HEK293 (cell line): ENCODE measurements around the gene CBY1.
A peak's percentile ranks its signal among the peaks of the same experiment; 100 is the strongest.

Source experiments
- HOXC10 ChIP-seq: sonication (generic); formaldehyde crosslinking; IDR thresholded peaks from 2 replicates; pipeline ENCODE4 v1.8.1; 2023; ENCODE audit warnings: mild to moderate bottlenecking, missing genetic modification reagents
- MZF1 ChIP-seq: fragments of 450-650 bp; formaldehyde crosslinking; IDR thresholded peaks from 2 replicates; pipeline ENCODE4 v1.5.1; 2017; ENCODE audit warnings: missing biosample characterization, missing genetic modification characterization, borderline replicate concordance
- OSR2 ChIP-seq: fragments of 450-650 bp; formaldehyde crosslinking; IDR thresholded peaks from 2 replicates; pipeline ENCODE4 v1.5.1; 2016; ENCODE audit warnings: missing biosample characterization, missing genetic modification characterization
- OVOL3 ChIP-seq: fragments of 450-650 bp; formaldehyde crosslinking; IDR thresholded peaks from 2 replicates; pipeline ENCODE4 v1.5.1; 2016; ENCODE audit warnings: missing biosample characterization, missing genetic modification characterization
- TRIM28 ChIP-seq: IDR thresholded peaks from 2 replicates; pipeline ENCODE4 v1.6.1; 2011; ENCODE audit warnings: low read length, control low read depth, borderline replicate concordance
- ZBTB21 ChIP-seq: fragments of 450-650 bp; formaldehyde crosslinking; IDR thresholded peaks from 2 replicates; pipeline ENCODE4 v1.5.1; 2017; ENCODE audit warnings: missing biosample characterization, missing genetic modification characterization
- ZBTB44 ChIP-seq: fragments of 450-650 bp; IDR thresholded peaks from 2 replicates; pipeline ENCODE4 v1.5.1; 2018; ENCODE audit warnings: missing biosample characterization, mild to moderate bottlenecking, missing genetic modification characterization
- ZIC2 ChIP-seq: fragments of 450-650 bp; formaldehyde crosslinking; IDR thresholded peaks from 2 replicates; pipeline ENCODE4 v1.5.1; 2016; ENCODE audit warnings: missing biosample characterization, missing genetic modification characterization
- ZNF112 ChIP-seq: fragments of 450-650 bp; formaldehyde crosslinking; IDR thresholded peaks from 2 replicates; pipeline ENCODE4 v1.5.0; 2017; ENCODE audit warnings: missing biosample characterization, missing genetic modification characterization
- ZNF132 ChIP-seq: fragments of 450-650 bp; formaldehyde crosslinking; IDR thresholded peaks from 2 replicates; pipeline ENCODE4 v1.5.1; 2017; ENCODE audit warnings: missing biosample characterization, missing genetic modification characterization, borderline replicate concordance
- ZNF138 ChIP-seq: fragments of 450-650 bp; formaldehyde crosslinking; IDR thresholded peaks from 2 replicates; pipeline ENCODE4 v1.5.1; 2016; ENCODE audit warnings: missing biosample characterization, missing genetic modification characterization, borderline replicate concordance
- ZNF146 ChIP-seq: fragments of 450-650 bp; formaldehyde crosslinking; IDR thresholded peaks from 2 replicates; pipeline ENCODE4 v1.5.1; 2016; ENCODE audit warnings: missing biosample characterization, missing genetic modification characterization
- ZNF169 ChIP-seq: fragments of 450-650 bp; formaldehyde crosslinking; IDR thresholded peaks from 2 replicates; pipeline ENCODE4 v1.5.1; 2016; ENCODE audit warnings: missing biosample characterization, missing genetic modification characterization
- ZNF18 ChIP-seq: fragments of 450-650 bp; formaldehyde crosslinking; IDR thresholded peaks from 2 replicates; pipeline ENCODE4 v1.5.1; 2016; ENCODE audit warnings: missing biosample characterization, missing genetic modification characterization
- ZNF184 ChIP-seq: fragments of 450-650 bp; IDR thresholded peaks from 2 replicates; pipeline ENCODE4 v1.5.1; 2018; ENCODE audit warnings: missing biosample characterization, mild to moderate bottlenecking, missing genetic modification characterization
- ZNF19 ChIP-seq: fragments of 450-650 bp; formaldehyde crosslinking; IDR thresholded peaks from 2 replicates; pipeline ENCODE4; 2016; ENCODE audit warnings: missing biosample characterization, missing genetic modification characterization, low read depth
- ZNF335 ChIP-seq: fragments of 450-650 bp; formaldehyde crosslinking; conservative IDR thresholded peaks from 2 replicates; pipeline ENCODE4 v1.5.1; 2016; ENCODE audit warnings: missing biosample characterization, missing genetic modification characterization
- ZNF394 ChIP-seq: fragments of 450-650 bp; formaldehyde crosslinking; IDR thresholded peaks from 2 replicates; pipeline ENCODE4 v1.5.1; 2016; ENCODE audit warnings: missing biosample characterization, missing genetic modification characterization, mild to moderate bottlenecking, moderate library complexity, borderline replicate concordance
- ZNF416 ChIP-seq: fragments of 450-650 bp; formaldehyde crosslinking; IDR thresholded peaks from 2 replicates; pipeline ENCODE4 v1.5.1; 2016; ENCODE audit warnings: missing biosample characterization, missing genetic modification characterization
- ZNF423 ChIP-seq: fragments of 450-650 bp; formaldehyde crosslinking; IDR thresholded peaks from 2 replicates; pipeline ENCODE4 v1.5.1; 2016; ENCODE audit warnings: missing biosample characterization, missing genetic modification characterization
- ZNF544 ChIP-seq: fragments of 450-650 bp; formaldehyde crosslinking; IDR thresholded peaks from 2 replicates; pipeline ENCODE4 v1.5.0; 2017; ENCODE audit warnings: missing biosample characterization, missing genetic modification characterization
- ZNF555 ChIP-seq: fragments of 450-650 bp; formaldehyde crosslinking; conservative IDR thresholded peaks from 2 replicates; pipeline ENCODE4 v1.5.1; 2017; ENCODE audit warnings: missing biosample characterization, mild to moderate bottlenecking, missing genetic modification characterization, inconsistent platforms
- ZNF626 ChIP-seq: fragments of 450-650 bp; sonication (Bioruptor Pico); formaldehyde crosslinking; IDR thresholded peaks from 2 replicates; pipeline ENCODE4 v1.5.1; 2018; ENCODE audit warnings: missing biosample characterization, missing genetic modification characterization, inconsistent platforms
- ZNF629 ChIP-seq: fragments of 450-650 bp; formaldehyde crosslinking; IDR thresholded peaks from 2 replicates; pipeline ENCODE4 v1.5.1; 2017; ENCODE audit warnings: missing biosample characterization, missing genetic modification characterization
- ZNF704 ChIP-seq: fragments of 450-650 bp; formaldehyde crosslinking; IDR thresholded peaks from 2 replicates; pipeline ENCODE4 v1.5.1; 2016; ENCODE audit warnings: missing biosample characterization, missing genetic modification characterization
- ZNF830 ChIP-seq: fragments of 450-650 bp; IDR thresholded peaks from 2 replicates; pipeline ENCODE4 v1.5.0; 2018; ENCODE audit warnings: missing biosample characterization, missing genetic modification characterization, low read depth, mild to moderate bottlenecking, moderate library complexity
- ZNF837 ChIP-seq: fragments of 450-650 bp; formaldehyde crosslinking; IDR thresholded peaks from 2 replicates; pipeline ENCODE4 v1.5.1; 2016; ENCODE audit warnings: missing biosample characterization, missing genetic modification characterization
- ZSCAN23 ChIP-seq: fragments of 450-650 bp; formaldehyde crosslinking; IDR thresholded peaks from 2 replicates; pipeline ENCODE4 v1.5.1; 2016; ENCODE audit warnings: missing biosample characterization, missing genetic modification characterization
- TF ChIP-seq, protein P1 (sequence below): fragments of 450-650 bp; formaldehyde crosslinking; optimal IDR thresholded peaks from 2 replicates; pipeline ENCODE3; 2016; ENCODE audit warnings: missing biosample characterization, mild to moderate bottlenecking, missing genetic modification characterization
- TF ChIP-seq, protein P2 (sequence below): IDR thresholded peaks from 2 replicates; pipeline ENCODE4 v1.6.1; 2011; ENCODE audit warnings: mild to moderate bottlenecking, low read depth, low read length, borderline replicate concordance
- TF ChIP-seq, protein P3 (sequence below): fragments of 450-650 bp; formaldehyde crosslinking; IDR thresholded peaks from 2 replicates; pipeline ENCODE4; 2016; ENCODE audit warnings: missing biosample characterization, missing genetic modification characterization

CBY1 gene

DNA sequence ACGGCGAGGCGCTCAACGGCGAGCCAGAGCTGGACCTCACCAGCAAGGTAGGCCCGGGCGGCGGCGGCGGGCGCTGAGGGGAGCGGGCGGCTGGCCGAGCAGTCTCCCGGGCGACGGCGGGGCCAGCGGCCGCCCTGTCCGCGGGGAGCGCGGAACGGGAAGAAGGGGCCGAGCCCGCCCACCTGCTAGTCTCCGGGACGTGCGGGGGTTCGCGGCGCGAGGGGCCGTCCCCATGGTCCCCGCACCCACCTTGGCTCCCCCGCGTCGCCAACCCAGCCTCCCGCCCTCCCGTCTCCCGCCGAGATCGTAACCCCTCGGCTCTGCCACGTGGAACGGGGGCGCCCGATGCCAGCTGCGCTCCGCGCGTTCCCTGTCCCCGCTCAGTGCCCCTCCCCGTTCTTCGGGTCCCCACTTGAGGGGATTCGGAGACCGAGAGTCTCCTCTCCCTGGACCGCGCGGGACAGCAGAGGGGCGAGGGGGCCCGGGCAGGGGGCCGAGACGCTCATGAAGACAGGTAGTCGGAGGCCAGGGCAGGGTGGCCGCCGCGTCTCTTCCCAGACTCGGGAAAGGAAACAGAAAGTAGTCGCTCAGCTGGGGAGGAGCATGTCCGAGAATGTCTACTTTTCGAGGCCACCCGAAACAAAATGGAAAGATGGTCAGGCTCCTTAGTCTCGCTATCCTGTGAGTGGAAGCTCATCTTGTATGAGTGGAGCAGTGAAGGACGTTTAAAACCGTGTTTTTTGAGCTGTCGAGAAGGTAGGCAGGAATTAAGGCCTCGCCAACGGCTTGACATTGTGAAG lies 49.9 kb downstream of the CBY1 start (continued):
- TF ChIP-seq ZBTB44 (peak; percentile 9; the same call in 1 of the 2 replicates), ZNF146 (tag by site-specific recombination) (no peak), ZNF423 (tag by site-specific recombination) (no peak), HOXC10 (CRISPR knock-in tag) (0 out of 2 replicates have a peak, but pooled peaks have one; percentile 86), OSR2 (no peak), ZSCAN23 (no peak), ZNF629 (tag by site-specific recombination) (no peak), ZNF169 (tag by site-specific recombination) (no peak), ZNF555 (tag by site-specific recombination) (no peak), ZNF394 (peak; percentile 26; the same call in 1 of the 2 replicates), ZNF19 (no peak), ZNF837 (tag by site-specific recombination) (no peak), MZF1 (tag by site-specific recombination) (no peak), ZNF335 (tag by site-specific recombination) (peak; percentile 46), TRIM28 (no peak), ZIC2 (tag by site-specific recombination) (peak; percentile 69), OVOL3 (tag by site-specific recombination) (no peak), ZNF138 (tag by site-specific recombination) (no peak), ZNF416 (tag by site-specific recombination) (no peak), ZNF18 (tag by site-specific recombination) (no peak), ZNF112 (tag by site-specific recombination) (no peak), ZNF132 (no peak), ZNF626 (tag by site-specific recombination) (no peak), ZNF544 (tag by site-specific recombination) (no peak), ZNF830 (tag by site-specific recombination) (no peak), ZBTB21 (tag by site-specific recombination) (no peak), ZNF184 (tag by site-specific recombination) (0 out of 2 replicates have a peak, but pooled peaks have one; percentile 62), ZNF704 (tag by site-specific recombination) (no peak)
- TF ChIP-seq, protein P1, sequence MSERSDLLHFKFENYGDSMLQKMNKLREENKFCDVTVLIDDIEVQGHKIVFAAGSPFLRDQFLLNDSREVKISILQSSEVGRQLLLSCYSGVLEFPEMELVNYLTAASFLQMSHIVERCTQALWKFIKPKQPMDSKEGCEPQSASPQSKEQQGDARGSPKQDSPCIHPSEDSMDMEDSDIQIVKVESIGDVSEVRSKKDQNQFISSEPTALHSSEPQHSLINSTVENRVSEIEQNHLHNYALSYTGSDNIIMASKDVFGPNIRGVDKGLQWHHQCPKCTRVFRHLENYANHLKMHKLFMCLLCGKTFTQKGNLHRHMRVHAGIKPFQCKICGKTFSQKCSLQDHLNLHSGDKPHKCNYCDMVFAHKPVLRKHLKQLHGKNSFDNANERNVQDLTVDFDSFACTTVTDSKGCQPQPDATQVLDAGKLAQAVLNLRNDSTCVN (tag by site-specific recombination), result peak; percentile 86
- TF ChIP-seq, protein P2, sequence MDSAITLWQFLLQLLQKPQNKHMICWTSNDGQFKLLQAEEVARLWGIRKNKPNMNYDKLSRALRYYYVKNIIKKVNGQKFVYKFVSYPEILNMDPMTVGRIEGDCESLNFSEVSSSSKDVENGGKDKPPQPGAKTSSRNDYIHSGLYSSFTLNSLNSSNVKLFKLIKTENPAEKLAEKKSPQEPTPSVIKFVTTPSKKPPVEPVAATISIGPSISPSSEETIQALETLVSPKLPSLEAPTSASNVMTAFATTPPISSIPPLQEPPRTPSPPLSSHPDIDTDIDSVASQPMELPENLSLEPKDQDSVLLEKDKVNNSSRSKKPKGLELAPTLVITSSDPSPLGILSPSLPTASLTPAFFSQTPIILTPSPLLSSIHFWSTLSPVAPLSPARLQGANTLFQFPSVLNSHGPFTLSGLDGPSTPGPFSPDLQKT, result no peak
- TF ChIP-seq, protein P3, sequence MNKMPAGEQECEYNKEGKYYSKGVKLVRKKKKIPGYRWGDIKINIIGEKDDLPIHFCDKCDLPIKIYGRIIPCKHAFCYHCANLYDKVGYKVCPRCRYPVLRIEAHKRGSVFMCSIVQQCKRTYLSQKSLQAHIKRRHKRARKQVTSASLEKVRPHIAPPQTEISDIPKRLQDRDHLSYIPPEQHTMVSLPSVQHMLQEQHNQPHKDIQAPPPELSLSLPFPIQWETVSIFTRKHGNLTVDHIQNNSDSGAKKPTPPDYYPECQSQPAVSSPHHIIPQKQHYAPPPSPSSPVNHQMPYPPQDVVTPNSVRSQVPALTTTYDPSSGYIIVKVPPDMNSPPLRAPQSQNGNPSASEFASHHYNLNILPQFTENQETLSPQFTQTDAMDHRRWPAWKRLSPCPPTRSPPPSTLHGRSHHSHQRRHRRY, result no peak
